Measurements from ENCODE around the gene RDX. TPM values are rescaled to one million over a fixed set of nuclear protein-coding genes. Genes with fewer than 3 reads are reported as not detected.
"Not testable (repeated sequence)": the region's sequence is repeated elsewhere in the genome, so short reads cannot be mapped to it uniquely, and the experiment has no call there.

Gene RDX
- total RNA-seq, 2 experiments from 2014 or later: 53.9 to 71.3 TPM

DNA sequence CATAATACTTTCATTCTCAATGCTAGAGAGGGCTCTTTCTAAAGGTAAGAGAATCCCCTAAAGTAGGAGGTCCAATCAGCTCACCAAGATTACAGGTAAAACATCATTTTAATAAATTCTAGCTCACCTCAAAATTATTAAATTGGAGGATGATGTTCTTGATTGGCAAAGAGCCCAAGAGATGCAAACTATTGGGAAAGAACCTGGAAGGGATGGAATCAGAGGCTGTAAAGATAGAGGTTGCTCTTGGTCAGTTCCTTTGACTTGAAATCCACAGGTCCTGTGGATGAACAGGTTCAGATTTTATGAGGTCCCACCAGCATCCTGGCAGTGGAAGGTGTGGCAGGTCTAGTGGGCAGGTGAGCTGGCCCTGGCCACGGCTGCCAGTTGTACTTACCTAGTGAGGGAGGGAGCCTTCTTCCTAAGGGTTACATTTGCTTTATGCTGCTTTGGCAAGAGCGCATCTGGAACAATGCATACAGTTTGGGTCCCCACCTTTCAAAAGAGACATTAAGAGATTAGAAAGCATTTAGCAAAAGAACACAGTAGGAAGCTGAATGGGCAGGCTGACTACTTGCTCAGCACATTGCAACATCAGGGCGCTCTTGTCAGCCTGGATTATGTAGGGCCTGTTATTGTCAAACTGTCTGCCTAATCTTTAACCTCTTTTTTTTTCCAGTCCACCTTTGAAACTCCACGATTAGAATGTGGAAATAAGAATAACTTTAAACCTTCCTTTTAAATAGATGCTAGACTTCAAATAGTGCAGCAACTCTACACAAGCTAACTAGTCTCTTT, 97.0 kb downstream of the RDX start:
- no peak for ATAC-seq
- no peak for DNase-seq
- Mint-ChIP-seq H3K4me1 (peaks cover 2% of the 10 kb centered on the region), H3K27me3 (peaks cover 3% of the 10 kb centered on the region), H3K36me3 (no peaks in the 10 kb centered on the region), H3K9me3 (ENCODE audit: low read depth) (no peaks in the 10 kb centered on the region), H3K27ac (no peak overlapping the region), H3K4me3 (no peak overlapping the region)
- CTCF ChIA-PET: interaction anchor here (0.8 to 5.1 kb wide), 3 partner anchors 175 to 232 kb away, joined by 3 to 80 read pairs (median 51); partner anchors contain the start of gene FDX1

GRCh38 chr11:110198031-110198729, 98.2 kb downstream of the RDX start:
- DNase-seq: no peak
- no peak overlapping the region for H3K27ac Mint-ChIP-seq
- H3K36me3 Mint-ChIP-seq: peaks cover 1% of the 10 kb centered on the region
- peaks cover 3% of the 10 kb centered on the region for H3K4me1 Mint-ChIP-seq
- no peak for ATAC-seq
- no peak overlapping the region for H3K4me3 Mint-ChIP-seq
- H3K27me3 Mint-ChIP-seq: peaks cover 5% of the 10 kb centered on the region
- H3K9me3 Mint-ChIP-seq (ENCODE audit: low read depth): no peaks in the 10 kb centered on the region
- CTCF ChIA-PET: interaction anchor here (1.4 to 5.1 kb wide), 4 partner anchors 9 to 233 kb away, joined by 3 to 80 read pairs (median 28); partner anchors contain the start of gene FDX1

GRCh38 chr11:110196884-110197420, 99.5 kb downstream of the RDX start:
- peaks cover 14% of the 10 kb centered on the region for H3K4me1 Mint-ChIP-seq
- CTCF ChIA-PET: interaction anchor here (1.4 to 5.1 kb wide), 3 partner anchors 10 to 234 kb away, joined by 3 to 80 read pairs (median 6); partner anchors contain the start of gene FDX1
- H3K27me3 Mint-ChIP-seq: peaks cover 15% of the 10 kb centered on the region
- H3K27ac Mint-ChIP-seq: no peak overlapping the region
- DNase-seq (no peak), ATAC-seq (no peak)
- no peaks in the 10 kb centered on the region for H3K9me3 Mint-ChIP-seq (ENCODE audit: low read depth)
- no peak overlapping the region for H3K4me3 Mint-ChIP-seq
- peaks cover 1% of the 10 kb centered on the region for H3K36me3 Mint-ChIP-seq

GRCh38 chr11:110196241-110196754, 100.1 kb downstream of the RDX start:
- CTCF ChIA-PET: interaction anchor here (0.7 to 1.5 kb wide), 2 partner anchors 40 to 239 kb away, joined by 3 to 5 read pairs; no protein-coding TSS in a partner anchor
- H3K36me3 Mint-ChIP-seq: peaks cover 1% of the 10 kb centered on the region
- ATAC-seq (no peak), DNase-seq (no peak)
- H3K27ac Mint-ChIP-seq: no peak overlapping the region
- H3K4me3 Mint-ChIP-seq: no peak overlapping the region
- H3K9me3 Mint-ChIP-seq (ENCODE audit: low read depth): no peaks in the 10 kb centered on the region
- H3K4me1 Mint-ChIP-seq: peaks cover 14% of the 10 kb centered on the region
- peaks cover 15% of the 10 kb centered on the region for H3K27me3 Mint-ChIP-seq

DNA sequence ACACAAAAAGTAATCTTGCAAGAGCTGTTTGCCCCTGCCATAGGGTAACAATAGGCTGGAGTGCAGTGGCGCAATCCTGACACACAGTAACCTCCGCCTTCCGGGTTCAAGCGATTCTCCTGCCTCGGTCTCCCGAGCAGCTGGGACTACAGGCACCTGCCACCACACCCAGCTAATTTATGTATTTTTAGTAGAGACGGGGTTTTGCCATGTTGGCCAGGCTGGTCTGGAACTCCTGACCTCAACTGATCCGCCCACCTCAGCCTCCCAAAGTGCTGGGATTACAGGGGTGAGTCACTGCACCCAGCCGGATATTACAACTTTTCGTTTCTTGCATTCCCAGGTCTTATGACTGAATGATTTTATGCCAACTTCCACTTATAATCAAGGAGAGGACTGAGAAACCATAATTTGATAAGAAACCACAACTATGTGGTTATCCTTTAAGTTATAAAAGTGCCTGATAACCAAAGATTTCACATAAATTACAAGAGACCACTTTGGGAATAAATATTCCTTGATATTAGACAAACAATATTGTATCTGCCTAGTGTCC, 102.1 kb downstream of the RDX start:
- ATAC-seq; CTCF ChIA-PET; DNase-seq; H3K9me3 Mint-ChIP-seq (ENCODE audit: low read depth); H3K27ac Mint-ChIP-seq; H3K4me3 Mint-ChIP-seq; H3K36me3 Mint-ChIP-seq: not testable (repeated sequence)
- H3K27me3 Mint-ChIP-seq: peaks cover 17% of the 10 kb centered on the region
- peaks cover 14% of the 10 kb centered on the region for H3K4me1 Mint-ChIP-seq

GRCh38 chr11:110192604-110193282, 103.7 kb downstream of the RDX start:
- H3K4me3 Mint-ChIP-seq; H3K9me3 Mint-ChIP-seq (ENCODE audit: low read depth); H3K27ac Mint-ChIP-seq; H3K36me3 Mint-ChIP-seq; DNase-seq: not testable (repeated sequence)
- peaks cover 14% of the 10 kb centered on the region for H3K4me1 Mint-ChIP-seq
- H3K27me3 Mint-ChIP-seq: peaks cover 17% of the 10 kb centered on the region
- CTCF ChIA-PET: interaction anchor here (0.8 kb wide), 1 partner anchor 217 kb away, joined by 3 read pairs; no protein-coding TSS in a partner anchor
- ATAC-seq: peak; percentile 69

GRCh38 chr11:110190885-110191284, 105.5 kb downstream of the RDX start:
- Mint-ChIP-seq H3K27ac (no peak overlapping the region), H3K4me1 (peaks cover 14% of the 10 kb centered on the region), H3K36me3 (peaks cover 1% of the 10 kb centered on the region), H3K27me3 (peaks cover 17% of the 10 kb centered on the region), H3K4me3 (no peak overlapping the region), H3K9me3 (ENCODE audit: low read depth) (no peaks in the 10 kb centered on the region)
- no peak for ATAC-seq
- DNase-seq: no peak
- CTCF ChIA-PET: interaction anchor here (1.0 kb wide), 1 partner anchor 10 kb away, joined by 3 read pairs; no protein-coding TSS in a partner anchor

DNA sequence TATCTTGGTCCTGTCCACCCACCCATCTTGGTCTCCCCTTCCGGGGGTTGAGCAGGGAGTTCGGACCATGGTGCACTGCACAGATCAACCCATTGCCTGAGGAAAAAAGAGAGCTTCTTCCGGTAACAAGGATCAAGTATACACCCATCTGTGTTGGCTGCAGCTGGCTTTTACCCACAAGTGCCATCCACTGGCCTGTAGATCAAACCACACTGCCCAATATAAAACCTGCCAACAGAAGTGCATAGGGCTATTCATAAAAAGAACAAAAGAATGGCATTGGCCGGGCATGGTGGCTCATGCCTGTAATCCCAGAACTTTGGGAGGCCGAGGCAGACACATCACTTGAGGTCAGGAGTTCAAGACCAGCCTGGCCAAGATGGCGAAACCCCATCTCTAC, 108.7 kb downstream of the RDX start:
- Mint-ChIP-seq H3K4me3 (no peak overlapping the region), H3K36me3 (no peaks in the 10 kb centered on the region)

GRCh38 chr11:110186867-110187266, 109.5 kb downstream of the RDX start:
- H3K27me3 Mint-ChIP-seq: peaks cover 2% of the 10 kb centered on the region
- H3K27ac Mint-ChIP-seq: no peak overlapping the region
- no peaks in the 10 kb centered on the region for H3K36me3 Mint-ChIP-seq
- H3K9me3 Mint-ChIP-seq (ENCODE audit: low read depth): no peaks in the 10 kb centered on the region
- ATAC-seq (no peak), DNase-seq (no peak)
- CTCF ChIA-PET: no interaction called here
- H3K4me1 Mint-ChIP-seq: peaks cover 7% of the 10 kb centered on the region
- H3K4me3 Mint-ChIP-seq: no peak overlapping the region

More for the DNA sequence above, 108.7 kb downstream of the RDX start:
- DNase-seq (no peak), ATAC-seq (no peak)
- CTCF ChIA-PET: no interaction called here
- peaks cover 7% of the 10 kb centered on the region for H3K27me3 Mint-ChIP-seq
- peaks cover 12% of the 10 kb centered on the region for H3K4me1 Mint-ChIP-seq
- H3K27ac Mint-ChIP-seq: no peak overlapping the region
- H3K9me3 Mint-ChIP-seq (ENCODE audit: low read depth): no peaks in the 10 kb centered on the region

- Mint-ChIP-seq H3K36me3 (no peaks in the 10 kb centered on the region), H3K4me3 (no peak overlapping the region), H3K27ac (no peak overlapping the region), H3K9me3 (ENCODE audit: low read depth) (no peaks in the 10 kb centered on the region), H3K27me3 (peaks cover 2% of the 10 kb centered on the region), H3K4me1 (peaks cover 7% of the 10 kb centered on the region)
- ATAC-seq (no peak), DNase-seq (no peak)
- CTCF ChIA-PET: interaction anchor here (1.2 kb wide), 1 partner anchor 13 kb away, joined by 3 read pairs; no protein-coding TSS in a partner anchor
Observed at GRCh38 chr11:110186456-110186855, 110.0 kb downstream of the RDX start.

GRCh38 chr11:110185599-110185998, 110.8 kb downstream of the RDX start:
- no peaks in the 10 kb centered on the region for H3K9me3 Mint-ChIP-seq (ENCODE audit: low read depth)
- DNase-seq (no peak), ATAC-seq (no peak)
- CTCF ChIA-PET: interaction anchor here (1.2 kb wide), 1 partner anchor 12 kb away, joined by 3 read pairs; no protein-coding TSS in a partner anchor
- no peak overlapping the region for H3K27ac Mint-ChIP-seq
- no peaks in the 10 kb centered on the region for H3K36me3 Mint-ChIP-seq
- H3K4me3 Mint-ChIP-seq: no peak overlapping the region
- peaks cover 7% of the 10 kb centered on the region for H3K4me1 Mint-ChIP-seq
- peaks cover 2% of the 10 kb centered on the region for H3K27me3 Mint-ChIP-seq

DNA sequence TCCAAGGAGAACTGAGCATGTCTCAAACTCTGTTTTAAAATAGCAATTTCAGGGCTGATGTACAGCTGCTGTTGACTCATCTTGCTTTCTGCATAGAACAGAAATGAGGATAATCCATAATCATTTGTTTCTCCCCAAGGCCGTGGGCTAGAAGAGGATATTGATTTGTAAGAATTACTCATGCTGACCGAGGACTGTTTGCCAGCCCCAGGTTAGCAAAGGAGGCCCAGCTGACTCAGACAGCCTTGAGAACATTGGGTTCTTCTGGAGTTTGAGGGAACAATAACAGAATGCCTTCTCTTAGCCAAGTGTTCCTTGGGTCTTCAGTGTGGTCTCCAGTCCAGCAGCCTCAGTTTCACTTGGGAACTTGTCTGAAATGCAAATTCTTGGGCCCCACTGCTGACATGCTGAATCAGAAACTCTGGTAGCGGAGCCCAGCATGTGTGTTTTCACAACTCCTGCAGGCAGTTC, 111.3 kb downstream of the RDX start:
- CTCF ChIA-PET: interaction anchor here (1.2 kb wide), 1 partner anchor 12 kb away, joined by 3 read pairs; no protein-coding TSS in a partner anchor
- DNase-seq (no peak), ATAC-seq (no peak)
- H3K4me3 Mint-ChIP-seq: no peak overlapping the region
- H3K27ac Mint-ChIP-seq: no peak overlapping the region
- peaks cover 7% of the 10 kb centered on the region for H3K4me1 Mint-ChIP-seq
- H3K36me3 Mint-ChIP-seq: no peaks in the 10 kb centered on the region
- H3K27me3 Mint-ChIP-seq: peaks cover 2% of the 10 kb centered on the region
- no peaks in the 10 kb centered on the region for H3K9me3 Mint-ChIP-seq (ENCODE audit: low read depth)
